AG04450 (cell line): ENCODE results near the gene UCK2. TPM values are rescaled to one million over a fixed set of nuclear protein-coding genes. Genes with fewer than 3 reads are reported as not detected.

ENCODE experiments used
- CTCF ChIA-PET: fragments of 300-600, 350-600 bp; formaldehyde crosslinking; extraction: SDS; loops from one replicate; lab custom pipeline; 2022; ENCODE audit warnings: antibody characterized with exemption, inconsistent platforms; lab: Charles Lee
- POLR2A ChIA-PET: fragments of 350-600 bp; formaldehyde crosslinking; extraction: SDS; loops from one replicate; lab custom pipeline; 2021; ENCODE audit warnings: antibody characterized with exemption, inconsistent platforms; lab: Yijun Ruan, JAX
- DNase-seq: peaks from one replicate; pipeline ENCODE4 v3.0.0-alpha.2; 2011; ENCODE audit warnings: low read depth, low spot score
- H3K27ac ChIP-seq: one replicate; pipeline ENCODE4 v1.5.1; 2012; ENCODE audit warnings: low read depth, low read length, control low read depth
- H3K27me3 ChIP-seq: one replicate; pipeline ENCODE4 v1.6.0; 2012; ENCODE audit warnings: low read length; ENCODE audit not compliant: control insufficient read depth, insufficient read depth
- H3K4me3 ChIP-seq: 2 replicates; pipeline ENCODE4 v1.5.1; 2011; ENCODE audit warnings: mild to moderate bottlenecking, low read depth, low read length, control low read depth
- H3K9me3 ChIP-seq: 2 replicates; pipeline ENCODE4 v1.5.1; 2012; ENCODE audit warnings: low read length; ENCODE audit not compliant: control insufficient read depth, insufficient read depth
- polyA plus RNA-seq: library from polyadenylated mRNA; depleted of rRNA; stranded (reverse); fragments of >200 nt; gene quantifications from 2 replicates; pipeline ENCODE4 v1.2.3, GENCODE V29; 2011
- TF ChIP-seq, protein P1 (sequence below): IDR thresholded peaks from 2 replicates; pipeline ENCODE4 v1.5.1; 2011; ENCODE audit warnings: low read depth, low read length, control low read depth, inconsistent platforms

Gene UCK2
- polyA plus RNA-seq, 1 experiment: 52.7 TPM

DNA sequence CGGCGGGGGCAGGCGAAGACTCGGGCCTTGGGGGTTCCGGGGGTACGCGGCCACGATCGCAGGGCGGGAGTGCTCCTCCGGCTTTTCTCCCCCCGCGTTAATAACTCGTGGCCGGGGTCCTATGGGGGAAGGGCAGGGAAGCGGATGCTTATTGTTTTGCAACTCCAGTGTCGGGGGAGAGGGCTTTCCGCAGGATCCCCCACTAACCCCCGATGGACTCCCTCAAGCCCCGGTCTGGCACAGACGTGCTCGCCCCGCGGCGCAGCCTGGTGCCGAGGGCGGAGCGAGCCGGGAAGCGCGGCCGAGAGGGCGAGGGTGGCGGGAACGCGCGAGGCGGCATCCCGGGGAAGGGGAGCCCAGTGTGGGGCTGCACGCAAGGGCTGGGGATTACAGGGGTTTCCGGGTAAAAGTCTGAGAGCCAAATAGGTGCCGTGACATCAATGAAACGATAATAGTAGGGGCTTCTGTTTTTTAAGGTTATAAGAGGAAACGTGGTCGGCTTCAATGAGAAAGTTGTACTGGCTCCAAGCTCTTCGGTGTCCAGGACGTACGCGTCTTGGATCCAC lies 772 bp downstream of the UCK2 start:
- TF ChIP-seq, protein P1, sequence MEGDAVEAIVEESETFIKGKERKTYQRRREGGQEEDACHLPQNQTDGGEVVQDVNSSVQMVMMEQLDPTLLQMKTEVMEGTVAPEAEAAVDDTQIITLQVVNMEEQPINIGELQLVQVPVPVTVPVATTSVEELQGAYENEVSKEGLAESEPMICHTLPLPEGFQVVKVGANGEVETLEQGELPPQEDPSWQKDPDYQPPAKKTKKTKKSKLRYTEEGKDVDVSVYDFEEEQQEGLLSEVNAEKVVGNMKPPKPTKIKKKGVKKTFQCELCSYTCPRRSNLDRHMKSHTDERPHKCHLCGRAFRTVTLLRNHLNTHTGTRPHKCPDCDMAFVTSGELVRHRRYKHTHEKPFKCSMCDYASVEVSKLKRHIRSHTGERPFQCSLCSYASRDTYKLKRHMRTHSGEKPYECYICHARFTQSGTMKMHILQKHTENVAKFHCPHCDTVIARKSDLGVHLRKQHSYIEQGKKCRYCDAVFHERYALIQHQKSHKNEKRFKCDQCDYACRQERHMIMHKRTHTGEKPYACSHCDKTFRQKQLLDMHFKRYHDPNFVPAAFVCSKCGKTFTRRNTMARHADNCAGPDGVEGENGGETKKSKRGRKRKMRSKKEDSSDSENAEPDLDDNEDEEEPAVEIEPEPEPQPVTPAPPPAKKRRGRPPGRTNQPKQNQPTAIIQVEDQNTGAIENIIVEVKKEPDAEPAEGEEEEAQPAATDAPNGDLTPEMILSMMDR: peak; percentile 7; the same call in 1 of the 2 replicates
- no peak for DNase-seq
- no peaks in the 10 kb centered on the region for H3K27me3 ChIP-seq
- ChIA-PET CTCF (interaction anchor here (1.1 to 3.6 kb wide), 8 partner anchors 27 to 97 kb away, joined by 3 to 27 read pairs (median 6); no protein-coding TSS in a partner anchor), POLR2A (interaction anchor here (0.6 to 3.4 kb wide), 8 partner anchors 13 to 74 kb away, joined by 3 to 20 read pairs (median 4); partner anchors contain the start of gene TMCO1)
- peak overlapping the region; percentile 88 for H3K4me3 ChIP-seq
- peak overlapping the region; percentile 86 for H3K27ac ChIP-seq
- no peaks in the 10 kb centered on the region for H3K9me3 ChIP-seq

- POLR2A ChIA-PET: interaction anchor here (0.6 to 3.4 kb wide), 9 partner anchors 13 to 73 kb away, joined by 3 to 20 read pairs (median 4); partner anchors contain the start of gene TMCO1
- Histone ChIP-seq H3K27ac (peak overlapping the region; percentile 86), H3K27me3 (no peaks in the 10 kb centered on the region), H3K4me3 (peak overlapping the region; percentile 88), H3K9me3 (no peaks in the 10 kb centered on the region)
- DNase-seq: peak; percentile 76
- CTCF ChIA-PET: interaction anchor here (1.0 to 3.6 kb wide), 11 partner anchors 27 to 1391 kb away, joined by 3 to 27 read pairs (median 4); no protein-coding TSS in a partner anchor
- TF ChIP-seq, protein P1: no peak
Measured at GRCh38 chr1:165828669-165829329, 1.4 kb downstream of the UCK2 start.

DNA sequence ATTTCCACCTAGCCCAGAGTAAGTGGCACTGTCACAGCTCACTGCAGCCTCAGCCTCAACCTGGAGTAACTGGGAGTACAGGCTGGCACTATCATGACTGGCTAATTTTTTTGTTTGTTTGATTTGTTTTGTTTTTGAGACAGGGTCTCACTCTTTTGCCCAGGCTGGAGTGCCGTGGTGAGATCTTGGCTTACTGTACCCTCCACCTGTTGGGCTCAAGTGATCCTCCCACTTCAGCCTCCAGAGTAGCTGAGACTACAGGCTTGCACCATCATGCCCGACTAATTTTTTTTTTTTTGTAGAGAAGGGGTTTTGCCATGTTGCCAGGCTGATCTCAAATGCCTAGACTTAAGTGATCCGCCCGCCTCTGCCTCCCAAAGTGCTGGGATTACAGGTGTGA lies 2.5 kb downstream of the UCK2 start:
- Histone ChIP-seq H3K27ac (no peak overlapping the region), H3K4me3 (peak overlapping the region; percentile 88), H3K9me3 (no peaks in the 10 kb centered on the region), H3K27me3 (no peaks in the 10 kb centered on the region)
- ChIA-PET POLR2A (interaction anchor here (1.7 to 3.4 kb wide), 5 partner anchors 57 to 69 kb away, joined by 4 to 20 read pairs (median 7); partner anchors contain the start of gene TMCO1), CTCF (interaction anchor here (1.0 to 3.6 kb wide), 6 partner anchors 40 to 227 kb away, joined by 4 to 27 read pairs (median 6); no protein-coding TSS in a partner anchor)
- TF ChIP-seq, protein P1: no peak
- no peak for DNase-seq

DNA sequence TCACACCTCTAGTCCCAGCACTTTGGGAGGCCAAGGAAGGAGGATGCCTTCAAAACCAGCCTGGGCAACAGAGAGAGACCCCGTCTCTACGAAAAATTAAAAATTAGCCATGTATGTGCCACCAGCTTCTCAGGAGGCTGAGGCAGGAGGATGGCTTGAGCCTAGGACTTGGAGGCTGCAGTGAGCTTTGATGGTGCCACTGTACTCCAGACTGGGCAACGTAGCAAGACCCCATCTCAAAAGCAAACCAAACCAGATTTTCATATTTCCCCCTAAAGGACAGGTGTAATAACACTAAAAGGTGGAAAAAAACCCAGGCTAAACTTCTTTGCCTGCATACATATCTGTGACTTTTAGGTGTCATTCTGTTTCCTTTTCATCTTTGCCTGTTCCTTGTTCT lies 3.7 kb downstream of the UCK2 start:
- Histone ChIP-seq H3K4me3 (no peak overlapping the region), H3K9me3 (no peaks in the 10 kb centered on the region), H3K27ac (no peak overlapping the region), H3K27me3 (no peaks in the 10 kb centered on the region)
- ChIA-PET CTCF (interaction anchor here (0.6 to 3.6 kb wide), 2 partner anchors 83 to 113 kb away, joined by 16 to 27 read pairs; no protein-coding TSS in a partner anchor), POLR2A (no interaction called here)
- TF ChIP-seq, protein P1: no peak
- no peak for DNase-seq
